SHP77 (cell line): Measurements from ENCODE around the gene UTP3.
"Not testable (repeated sequence)": the region's sequence is repeated elsewhere in the genome, so short reads cannot be mapped to it uniquely, and the experiment has no call there.

Experiments used
- DNase-seq, 2 experiments: peaks; one replicate each; lab custom pipeline; 2025; lab: John Stamatoyannopoulos, UW

UTP3 gene

DNA sequence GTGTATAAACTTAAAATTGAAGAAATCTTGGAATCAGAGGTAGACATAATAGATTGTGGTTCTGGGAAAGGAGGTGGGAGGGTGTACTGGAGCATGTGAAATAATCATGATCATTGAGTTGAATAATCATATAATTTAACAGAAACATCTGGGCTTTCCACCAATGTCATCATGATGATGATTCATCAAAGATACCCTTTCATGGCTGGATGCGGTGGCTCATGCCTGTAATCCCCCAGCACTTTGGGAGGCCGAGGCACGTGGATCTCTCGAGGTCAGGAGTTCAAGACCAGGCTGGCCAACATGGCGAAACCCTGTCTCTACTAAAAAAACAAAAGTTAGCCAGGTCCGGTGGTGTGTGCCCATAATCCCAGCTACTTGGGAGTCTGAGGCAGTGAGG lies 26.8 kb downstream of the UTP3 start:
- no peak for DNase-seq

DNA sequence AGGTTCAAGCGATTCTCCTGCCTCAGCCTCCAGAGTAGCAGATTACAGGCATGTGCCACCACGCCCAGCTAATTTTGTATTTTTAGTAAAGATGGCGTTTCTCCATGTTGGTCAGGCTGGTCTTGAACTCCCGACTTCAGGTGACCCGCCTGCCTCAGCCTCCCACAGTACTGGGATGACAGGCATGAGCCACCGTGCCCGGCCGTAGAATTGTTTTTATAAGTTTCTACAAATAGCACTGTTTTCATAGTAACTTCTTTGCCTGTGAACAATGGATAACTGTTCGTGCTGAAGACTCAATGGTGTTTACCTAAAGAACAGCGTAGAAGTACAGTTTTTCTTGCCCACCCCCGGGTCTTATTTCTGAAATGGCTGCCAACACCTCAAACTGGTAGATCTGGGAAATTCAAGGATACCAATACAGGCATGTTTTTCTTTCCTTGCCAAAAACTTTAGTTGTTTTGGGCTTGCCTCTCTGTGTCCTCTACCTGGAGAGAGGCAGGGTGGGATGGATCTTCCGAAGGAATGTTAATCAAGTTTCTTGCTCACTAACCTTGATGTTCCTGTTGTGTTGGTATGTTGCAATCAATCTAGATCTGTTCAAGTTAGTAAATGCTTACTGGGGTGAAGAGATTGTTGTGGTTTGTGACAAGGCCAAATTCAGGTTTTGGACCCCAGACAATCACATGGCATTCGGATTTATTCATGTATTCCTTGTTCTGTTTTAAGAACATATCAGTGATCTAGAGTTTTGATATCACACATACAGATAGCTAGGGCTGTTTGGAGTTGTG lies 30.7 kb downstream of the UTP3 start:
- no peak for DNase-seq

DNA sequence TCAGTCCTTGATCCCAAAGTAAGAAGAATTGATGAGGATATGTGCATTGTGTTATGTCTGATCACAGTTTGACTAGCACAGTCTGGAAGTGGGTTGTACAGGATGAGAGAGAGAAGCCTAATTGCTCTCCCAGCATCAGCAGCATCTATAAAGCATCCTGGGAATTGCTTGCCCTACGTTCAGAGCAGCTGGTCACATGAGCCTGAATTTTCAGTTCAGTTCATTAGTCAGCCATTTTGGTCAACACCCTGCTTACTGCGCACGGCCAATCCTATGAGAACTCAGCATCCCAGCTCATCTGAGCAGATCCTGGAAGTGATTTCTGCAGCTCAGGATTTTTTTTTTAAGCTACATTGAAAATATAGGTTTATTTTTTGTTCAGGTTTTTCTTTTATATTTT lies 33.4 kb downstream of the UTP3 start, which contains the start of gene RUFY3:
RUFY3 (plus strand) TSS at position 218 of the 400 bp plus-strand sequence. CDS start 610 bp downstream, outside the sequence.
- peak; percentile 83 to 92 for DNase-seq

DNA sequence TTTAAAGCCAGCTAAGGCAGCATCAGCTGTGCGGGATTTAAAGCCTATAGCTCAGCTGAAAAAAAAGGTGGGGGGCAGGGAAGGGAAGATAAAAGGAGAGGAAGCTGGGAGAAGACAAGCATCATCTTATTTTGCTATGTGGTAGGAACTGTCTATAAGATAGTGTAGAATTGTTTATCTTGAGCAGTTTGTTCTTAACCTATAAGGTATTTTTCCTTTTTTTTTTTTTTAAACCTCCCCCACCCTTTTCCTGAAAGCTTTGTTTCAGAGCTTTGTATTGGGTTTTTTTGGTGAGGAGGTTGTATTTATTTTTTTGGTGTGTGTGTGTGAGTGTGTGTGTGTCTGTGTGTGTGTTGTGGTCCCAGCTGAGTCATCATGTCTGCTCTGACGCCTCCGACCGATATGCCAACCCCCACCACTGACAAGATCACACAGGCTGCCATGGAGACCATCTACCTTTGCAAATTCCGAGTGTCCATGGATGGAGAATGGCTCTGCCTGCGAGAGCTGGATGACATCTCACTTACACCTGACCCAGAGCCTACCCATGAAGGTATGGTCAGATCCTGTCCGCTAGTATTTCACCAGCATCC lies 34.0 kb downstream of the UTP3 start:
- peak; percentile 59 to 74 for DNase-seq

DNA sequence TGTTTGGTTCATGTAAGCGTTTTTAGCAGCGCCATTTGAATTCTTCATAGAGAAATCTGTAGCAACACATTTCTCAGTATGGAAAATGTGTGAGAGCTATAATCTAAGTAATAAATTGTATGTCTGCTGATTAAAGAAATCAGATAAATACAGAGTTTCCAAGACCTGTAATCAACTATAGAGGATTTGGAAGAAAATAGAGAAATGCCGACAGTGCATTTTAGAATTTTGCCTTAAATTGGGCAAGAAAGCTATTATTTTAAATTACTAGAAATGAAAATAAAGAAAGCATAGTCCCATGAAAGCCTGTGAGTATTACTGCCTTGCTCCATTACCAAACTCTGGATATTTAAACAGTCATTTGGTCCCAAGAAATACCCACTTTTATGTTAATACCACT lies 36.1 kb downstream of the UTP3 start:
- DNase-seq, result no peak

DNA sequence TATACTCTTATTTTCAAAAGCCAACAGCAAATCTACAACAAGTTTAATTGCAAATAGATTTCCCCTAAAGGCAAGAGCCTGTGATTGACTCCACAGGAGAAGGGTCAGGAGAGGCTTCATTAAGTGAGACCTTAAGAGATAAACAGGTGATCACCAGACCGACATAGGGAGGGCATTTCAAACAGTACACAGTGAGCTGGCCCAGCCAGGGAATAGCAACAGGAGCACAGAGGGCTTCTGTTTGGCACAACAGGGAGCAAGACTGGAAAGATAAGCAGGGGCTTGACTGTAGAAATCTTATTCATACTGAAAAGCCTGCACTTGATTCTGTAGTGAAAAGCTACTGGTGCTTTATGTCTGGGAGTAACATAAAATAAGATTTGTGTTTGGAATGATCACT lies 37.3 kb downstream of the UTP3 start:
- DNase-seq, result no peak

DNA sequence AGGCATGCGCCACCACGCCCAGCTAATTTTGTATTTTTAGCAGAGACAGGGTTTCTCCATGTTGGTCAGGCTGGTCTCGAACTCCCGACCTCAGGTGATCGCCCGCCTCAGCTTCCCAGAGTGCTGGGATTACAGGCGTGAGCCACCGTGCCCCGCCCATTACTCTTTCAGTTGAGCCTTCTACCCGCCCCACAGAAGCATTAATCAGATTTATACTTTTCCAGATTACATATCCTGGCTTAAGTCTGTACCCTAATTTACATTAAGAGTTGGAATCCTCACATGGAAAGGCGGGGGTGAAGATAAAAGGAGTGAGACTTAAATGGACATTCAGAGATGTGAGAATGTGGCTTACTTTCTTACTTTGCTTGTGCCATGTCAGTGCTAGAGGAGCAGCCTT lies 38.2 kb downstream of the UTP3 start:
- not testable (repeated sequence) for DNase-seq

DNA sequence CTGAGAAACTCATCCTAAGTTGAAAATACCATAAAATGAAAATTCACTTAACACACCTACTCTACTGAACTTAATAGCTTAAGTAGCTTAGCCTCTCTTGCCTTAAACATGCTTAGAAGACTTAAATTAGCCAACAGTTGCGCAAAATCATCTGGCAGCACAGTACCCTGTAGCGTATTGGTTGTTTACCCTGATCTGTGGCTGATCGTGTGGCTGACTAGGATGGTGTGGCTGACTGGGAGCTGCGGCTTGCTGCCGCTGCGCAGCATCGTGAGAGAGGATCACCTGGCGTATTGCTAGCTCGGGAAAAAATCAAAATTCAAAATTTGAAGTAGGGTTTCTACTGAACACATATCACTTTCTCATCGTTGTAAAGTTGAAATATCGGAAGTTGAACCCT lies 39.8 kb downstream of the UTP3 start:
- no peak for DNase-seq

DNA sequence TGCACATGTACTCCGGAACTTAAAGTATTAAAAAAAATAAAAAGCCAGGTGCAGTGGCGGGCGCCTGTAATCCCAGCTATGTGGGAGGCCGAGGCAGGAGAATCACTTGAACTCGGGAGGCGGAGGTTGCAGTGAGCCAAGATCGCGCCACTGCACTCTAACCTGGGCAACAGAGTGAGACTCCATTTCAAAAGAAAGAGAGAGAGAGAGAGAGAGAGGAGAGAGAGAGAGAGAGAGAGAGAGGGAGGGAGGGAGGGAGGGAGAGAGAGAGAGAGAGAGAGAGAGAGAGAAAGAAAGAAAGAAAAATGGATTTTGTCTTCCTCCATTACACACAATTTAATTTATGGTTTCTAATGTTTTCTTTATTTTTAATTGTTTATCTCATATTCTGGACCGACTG lies 44.5 kb downstream of the UTP3 start:
- DNase-seq, result not testable (repeated sequence)

DNA sequence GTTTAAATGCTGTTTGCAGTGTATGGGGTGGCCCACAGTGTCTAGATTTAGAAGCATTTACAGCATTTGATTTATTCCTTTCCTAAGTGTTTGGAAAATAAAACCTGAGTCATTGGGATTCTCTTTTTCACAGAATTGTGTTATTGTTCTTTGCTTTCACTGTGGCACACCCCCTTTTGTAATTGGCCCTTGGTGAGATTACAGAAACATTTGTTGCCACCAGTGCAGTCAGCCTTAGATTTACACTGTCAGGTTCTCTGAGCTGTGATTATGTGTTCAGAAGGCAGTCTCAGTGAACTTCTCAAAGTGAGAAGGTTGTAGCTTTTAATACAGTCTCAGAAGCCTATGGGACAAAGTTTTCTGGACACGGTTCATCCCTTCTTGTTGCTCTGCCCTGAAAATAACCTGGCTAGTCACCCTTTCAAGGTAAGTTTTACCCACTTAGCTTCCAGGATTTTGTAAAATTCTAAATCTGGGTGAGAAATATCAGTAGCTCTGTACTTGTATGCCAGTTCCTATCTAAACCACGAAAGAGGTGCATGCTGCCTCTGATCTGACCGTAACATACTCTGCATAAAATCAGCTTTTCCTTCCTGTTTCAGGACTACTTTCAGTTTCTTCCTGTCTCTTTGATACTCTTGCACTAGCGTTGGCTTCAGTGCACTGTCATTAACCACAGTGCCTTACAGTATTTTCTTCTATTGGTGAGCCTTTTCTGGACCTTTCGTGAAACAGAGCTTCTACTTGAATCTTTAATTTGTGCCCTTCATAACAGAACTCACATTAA lies 46.0 kb downstream of the UTP3 start:
- no peak for DNase-seq

DNA sequence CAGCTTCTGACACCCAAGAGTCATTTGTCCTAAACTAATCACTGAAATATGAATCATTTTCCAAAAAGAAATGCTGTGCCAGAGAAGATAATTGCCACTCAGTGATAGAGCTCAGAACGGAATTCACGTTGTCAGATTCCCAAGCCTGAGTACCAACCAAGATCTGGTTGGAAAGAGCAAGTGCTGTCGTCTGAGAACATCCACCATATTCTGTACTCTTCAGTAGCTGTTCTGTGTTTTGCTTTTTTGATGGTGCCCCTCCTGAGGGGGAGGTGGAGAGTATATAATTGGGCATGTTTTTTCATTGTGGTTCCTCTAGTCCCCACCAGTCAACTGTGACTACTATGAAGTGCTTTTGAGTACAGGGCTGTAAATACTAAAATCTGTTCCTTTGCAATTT lies 46.6 kb downstream of the UTP3 start:
- DNase-seq, result no peak

DNA sequence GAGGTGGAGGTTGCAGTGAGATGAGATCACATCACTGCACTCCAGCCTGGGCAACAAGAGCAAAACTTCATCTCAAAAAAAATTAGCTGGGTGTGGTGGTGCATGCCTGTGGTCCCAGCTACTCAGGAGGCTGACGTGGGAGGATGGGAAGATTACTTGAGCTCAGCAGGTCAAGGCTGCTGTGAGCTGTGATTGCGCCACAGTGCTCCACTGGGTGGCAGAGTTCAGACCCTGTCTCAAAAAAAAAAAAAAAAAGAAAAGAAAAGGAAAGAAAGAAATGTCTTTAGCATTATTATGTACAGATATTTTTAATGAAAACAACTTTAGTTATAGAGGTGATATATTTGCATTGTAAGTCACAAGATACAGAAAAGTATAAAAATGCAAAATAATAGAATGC lies 47.6 kb downstream of the UTP3 start:
- DNase-seq, result peak in 1 of 2 experiments; percentile 2

DNA sequence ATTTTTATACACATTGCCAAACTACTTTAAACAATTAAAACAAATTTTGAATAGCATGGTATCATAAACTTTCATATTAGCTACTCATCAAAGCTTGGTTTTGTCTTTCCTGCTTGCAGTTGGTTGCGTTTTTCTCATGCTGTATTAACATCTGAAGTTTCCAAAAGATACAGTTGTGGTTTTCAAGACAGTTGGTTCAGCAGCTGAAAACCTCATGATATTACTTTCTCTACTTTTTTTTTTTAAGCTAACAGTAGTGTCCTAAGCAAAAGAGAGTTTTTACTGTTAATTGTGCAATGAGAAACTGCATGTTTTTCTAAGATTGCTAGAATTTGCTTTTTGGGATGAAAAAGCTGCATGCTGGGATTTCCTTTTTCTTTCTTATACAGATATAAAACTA lies 48.7 kb downstream of the UTP3 start:
- no peak for DNase-seq

DNA sequence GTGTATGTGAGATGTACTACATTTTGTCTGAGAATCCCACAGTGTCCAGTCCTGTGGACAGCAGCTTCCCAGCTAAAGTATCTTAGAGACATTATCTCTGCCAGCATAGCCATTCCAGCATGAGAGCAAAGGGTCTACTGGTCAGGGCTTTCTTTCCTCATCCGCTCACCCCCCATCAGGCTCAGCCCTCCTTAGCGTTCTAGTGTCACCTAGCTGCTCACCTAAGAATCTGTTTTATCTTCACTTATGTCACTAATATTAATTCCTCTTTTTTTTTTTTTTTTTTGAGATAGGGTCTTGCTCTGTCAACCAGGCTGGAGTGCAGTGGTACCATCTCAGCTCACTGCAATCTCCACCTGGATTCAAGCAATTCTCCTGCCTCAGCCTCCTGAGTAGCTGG lies 49.1 kb downstream of the UTP3 start:
- DNase-seq, result no peak

DNA sequence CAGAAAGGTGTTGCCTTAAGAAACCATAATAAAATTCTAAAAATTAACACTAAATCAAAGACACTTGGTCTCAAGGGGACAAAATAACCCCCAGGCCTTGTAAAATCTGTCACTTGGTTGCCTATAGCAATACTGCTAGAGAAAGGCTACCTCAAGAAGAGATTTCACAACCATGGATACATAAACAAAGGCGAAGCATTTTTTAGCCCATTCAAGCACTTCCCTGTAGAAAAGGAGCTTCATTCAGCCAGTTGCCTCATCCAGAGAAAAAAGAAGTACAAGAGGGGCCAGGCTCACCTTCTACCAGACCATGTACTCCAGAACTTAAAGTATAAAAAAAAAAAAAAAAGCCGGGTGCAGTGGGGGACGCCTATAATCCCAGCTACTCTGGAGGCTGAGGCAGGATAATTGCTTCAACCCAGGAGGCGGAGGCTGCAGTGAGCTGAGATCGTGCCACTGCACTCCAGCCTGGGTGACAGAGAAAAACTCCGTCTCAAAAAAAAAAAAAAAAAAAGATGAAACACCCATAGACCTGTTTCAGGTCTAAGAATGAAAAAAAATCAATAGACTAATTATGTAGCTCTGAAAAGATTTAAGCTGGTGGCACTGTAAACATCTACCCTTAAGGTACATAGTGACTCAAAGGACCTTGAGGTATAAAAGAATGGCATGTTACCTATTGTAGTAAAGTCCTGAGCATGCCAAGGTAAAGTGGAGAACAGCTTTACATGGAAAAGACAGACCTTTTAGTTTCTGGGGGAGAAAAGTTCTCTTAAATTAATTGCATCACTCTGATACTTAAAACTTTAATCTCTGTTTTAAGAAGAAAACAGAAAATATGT lies 51.4 kb downstream of the UTP3 start:
- no peak for DNase-seq
